ENCODE data around the gene LRRC19.

GRCh38 chr9:27029186-27029585, 23.7 kb upstream of the LRRC19 start:
- TF ChIP-seq POLR2A (IDR thresholded peaks at IDR 0.05), result no peak
- no peak for TF ChIP-seq CTCF (IDR thresholded peaks at IDR 0.05 in 8 of 11, conservative IDR thresholded peaks at IDR 0.05 in 3 of 11)
